Osteocyte (in vitro differentiated cells): Measurements from ENCODE around the gene SDC3. TPM values are rescaled to one million over a fixed set of nuclear protein-coding genes. Genes with fewer than 3 reads are reported as not detected.

Experiments
- DNase-seq: peaks from one replicate; pipeline ENCODE4 v3.0.0; 2021; ENCODE audit warnings: mixed read lengths; ENCODE audit not compliant: unreplicated experiment; ENCODE audit errors: extremely low spot score
- H3K27ac Mint-ChIP-seq: one replicate; pipeline ENCODE4 v1.8.0; 2021; ENCODE audit warnings: mild to moderate bottlenecking, mixed read lengths; ENCODE audit not compliant: unreplicated experiment
- H3K27me3 Mint-ChIP-seq: one replicate; pipeline ENCODE4 v1.8.0; 2021; ENCODE audit warnings: mixed read lengths; ENCODE audit not compliant: unreplicated experiment
- H3K36me3 Mint-ChIP-seq: one replicate; pipeline ENCODE4 v1.8.0; 2021; ENCODE audit warnings: mixed read lengths; ENCODE audit not compliant: unreplicated experiment
- H3K4me1 Mint-ChIP-seq: one replicate; pipeline ENCODE4 v1.8.0; 2021; ENCODE audit warnings: mixed read lengths; ENCODE audit not compliant: unreplicated experiment
- H3K4me3 Mint-ChIP-seq: one replicate; pipeline ENCODE4 v1.8.0; 2021; ENCODE audit warnings: mild to moderate bottlenecking, moderate library complexity, mixed read lengths; ENCODE audit not compliant: unreplicated experiment
- H3K9me3 Mint-ChIP-seq: one replicate; pipeline ENCODE4 v1.8.0; 2021; ENCODE audit warnings: mixed read lengths; ENCODE audit not compliant: unreplicated experiment
- CTCF ChIP-seq: fragments of 200-600 bp; sonication (generic); IDR thresholded peaks from 2 replicates; pipeline ENCODE4 v1.5.0; 2021; ENCODE audit warnings: antibody characterized with exemption, mild to moderate bottlenecking, moderate library complexity
- total RNA-seq: library from RNA; stranded (reverse); gene quantifications from 2 replicates; pipeline ENCODE4 v1.2.1, GENCODE V29; 2021

SDC3 gene
- total RNA-seq, 1 donor from 2014 or later: 54.4 TPM

- Mint-ChIP-seq H3K36me3 (peaks cover 2% of the 10 kb centered on the region), H3K9me3 (no peaks in the 10 kb centered on the region), H3K4me1 (peaks cover 34% of the 10 kb centered on the region), H3K27me3 (peaks cover 4% of the 10 kb centered on the region), H3K4me3 (peak overlapping the region; percentile 82), H3K27ac (peak overlapping the region; percentile 99)
- DNase-seq: no peak
- TF ChIP-seq CTCF: no peak
These were observed 83.7 kb downstream of the SDC3 start for GRCh38 chr1:30824736-30825429.

- peak; percentile 99 for DNase-seq
- Mint-ChIP-seq H3K27ac (peak overlapping the region; percentile 99), H3K9me3 (no peaks in the 10 kb centered on the region), H3K27me3 (peaks cover 5% of the 10 kb centered on the region), H3K4me3 (peak overlapping the region; percentile 82), H3K36me3 (peaks cover 2% of the 10 kb centered on the region), H3K4me1 (peaks cover 36% of the 10 kb centered on the region)
- no peak for TF ChIP-seq CTCF
These were observed 84.4 kb downstream of the SDC3 start for GRCh38 chr1:30823969-30824735.

- peak overlapping the region; percentile 82 for H3K4me3 Mint-ChIP-seq
- no peak for TF ChIP-seq CTCF
- H3K27me3 Mint-ChIP-seq: peaks cover 5% of the 10 kb centered on the region
- H3K27ac Mint-ChIP-seq: peak overlapping the region; percentile 99
- DNase-seq: no peak
- peaks cover 2% of the 10 kb centered on the region for H3K36me3 Mint-ChIP-seq
- no peaks in the 10 kb centered on the region for H3K9me3 Mint-ChIP-seq
- H3K4me1 Mint-ChIP-seq: peaks cover 42% of the 10 kb centered on the region
These were observed 85.0 kb downstream of the SDC3 start for GRCh38 chr1:30823627-30823968.

GRCh38 chr1:30822966-30823581 is 85.5 kb downstream of the SDC3 start:
- peaks cover 5% of the 10 kb centered on the region for H3K27me3 Mint-ChIP-seq
- TF ChIP-seq CTCF: no peak
- H3K9me3 Mint-ChIP-seq: no peaks in the 10 kb centered on the region
- H3K27ac Mint-ChIP-seq: peak overlapping the region; percentile 99
- H3K4me1 Mint-ChIP-seq: peaks cover 46% of the 10 kb centered on the region
- no peaks in the 10 kb centered on the region for H3K36me3 Mint-ChIP-seq
- no peak for DNase-seq
- no peak overlapping the region for H3K4me3 Mint-ChIP-seq

GRCh38 chr1:30822006-30822405 is 86.6 kb downstream of the SDC3 start:
- Mint-ChIP-seq H3K9me3 (no peaks in the 10 kb centered on the region), H3K4me1 (peaks cover 54% of the 10 kb centered on the region), H3K36me3 (no peaks in the 10 kb centered on the region), H3K27ac (no peak overlapping the region), H3K4me3 (no peak overlapping the region), H3K27me3 (peaks cover 5% of the 10 kb centered on the region)
- no peak for TF ChIP-seq CTCF
- DNase-seq: no peak
